Hepatocyte (in vitro differentiated cells): Measurements from ENCODE around the gene VGLL2.

Experiments
- CTCF ChIP-seq: fragments of 200-600 bp; sonication (generic); IDR thresholded peaks from 2 replicates; pipeline ENCODE4 v1.5.1; 2016; ENCODE audit warnings: antibody characterized with exemption, mild to moderate bottlenecking; ENCODE audit not compliant: poor library complexity
- EZH2 ChIP-seq: fragments of 200-600 bp; sonication (generic); IDR thresholded peaks from 2 replicates; pipeline ENCODE4 v1.6.1; 2016; ENCODE audit warnings: antibody characterized with exemption, mild to moderate bottlenecking, borderline replicate concordance

- TF ChIP-seq CTCF (no peak), EZH2 (no peak)
Measured at GRCh38 chr6:117262799-117263198, 2.6 kb upstream of the VGLL2 start.
